Coronary artery (tissue), 2 donors: ENCODE results near the gene SPSB1.

Experiments
- DNase-seq: peaks from one replicate; pipeline ENCODE4 v3.0.0-alpha.2; 2017; ENCODE audit warnings: low spot score
- H3K27ac ChIP-seq, 2 donors: fragments of 200-600 bp; sonication (generic); one replicate each; pipeline ENCODE4 v1.5.1; 2016 to 2019
- H3K4me3 ChIP-seq: fragments of 200-600 bp; sonication (generic); 2 replicates; pipeline ENCODE4 v1.5.1; 2016; ENCODE audit warnings: mild to moderate bottlenecking, moderate library complexity
- CTCF ChIP-seq: fragments of 200-600 bp; sonication (generic); IDR thresholded peaks from one replicate; pipeline ENCODE4 v1.5.1; 2019; ENCODE audit warnings: antibody characterized with exemption

The SPSB1 gene

GRCh38 chr1:9309080-9309479, 16.4 kb downstream of the SPSB1 start:
- H3K4me3 ChIP-seq, result no peak overlapping the region
- H3K27ac ChIP-seq, result no peak overlapping the region
- no peak for DNase-seq
- no peak for TF ChIP-seq CTCF

GRCh38 chr1:9309991-9310390, 17.3 kb downstream of the SPSB1 start:
- TF ChIP-seq CTCF, result no peak
- Histone ChIP-seq H3K27ac (peak overlapping the region in 1 of 2 donors; percentile 13), H3K4me3 (no peak overlapping the region)
- DNase-seq, result no peak

- Histone ChIP-seq H3K27ac (peak overlapping the region; percentile 22 to 63), H3K4me3 (peak overlapping the region; percentile 33)
- no peak for TF ChIP-seq CTCF
- DNase-seq, result no peak
Observed at GRCh38 chr1:9311029-9311428, 18.3 kb downstream of the SPSB1 start.

- Histone ChIP-seq H3K4me3 (peak overlapping the region; percentile 33), H3K27ac (peak overlapping the region; percentile 22 to 63)
- no peak for DNase-seq
- no peak for TF ChIP-seq CTCF
Observed at GRCh38 chr1:9311479-9311878, 18.8 kb downstream of the SPSB1 start.

- Histone ChIP-seq H3K4me3 (no peak overlapping the region), H3K27ac (no peak overlapping the region)
- no peak for TF ChIP-seq CTCF
- DNase-seq, result no peak
Observed at GRCh38 chr1:9312168-9312720, 19.6 kb downstream of the SPSB1 start.

- no peak for TF ChIP-seq CTCF
- DNase-seq, result no peak
- H3K4me3 ChIP-seq, result no peak overlapping the region
- peak overlapping the region in 1 of 2 donors; percentile 54 for H3K27ac ChIP-seq
Observed at GRCh38 chr1:9313576-9313975, 20.9 kb downstream of the SPSB1 start.

- no peak for DNase-seq
- no peak overlapping the region for H3K4me3 ChIP-seq
- TF ChIP-seq CTCF, result no peak
- peak overlapping the region in 1 of 2 donors; percentile 71 for H3K27ac ChIP-seq
Observed at GRCh38 chr1:9314111-9314510, 21.4 kb downstream of the SPSB1 start.
